Large intestine (tissue), 3 donors: ENCODE measurements around the gene ITPK1. TPM values are rescaled to one million over a fixed set of nuclear protein-coding genes. Genes with fewer than 3 reads are reported as not detected.
"Not testable (repeated sequence)": the region's sequence is repeated elsewhere in the genome, so short reads cannot be mapped to it uniquely, and the experiment has no call there.

Source experiments
- DNase-seq, 2 donors: peaks; one replicate each; pipeline versions ENCODE4 v3.0.0 to v3.0.0-alpha.2; 2013
- H3K27ac ChIP-seq: one replicate; pipeline ENCODE4 v1.5.1; 2013; ENCODE audit warnings: low read length
- H3K27me3 ChIP-seq: 2 replicates; pipeline ENCODE4 v1.6.1; 2013; ENCODE audit warnings: low read length; ENCODE audit not compliant: control insufficient read depth, insufficient read depth
- H3K36me3 ChIP-seq: 2 replicates; pipeline ENCODE4 v1.6.1; 2013; ENCODE audit warnings: low read length; ENCODE audit not compliant: control insufficient read depth, insufficient read depth
- H3K4me1 ChIP-seq: one replicate; pipeline ENCODE4 v1.6.1; 2013; ENCODE audit warnings: low read length; ENCODE audit not compliant: control insufficient read depth, insufficient read depth
- H3K4me3 ChIP-seq: one replicate; pipeline ENCODE4 v1.5.1; 2013; ENCODE audit warnings: low read length
- H3K9me3 ChIP-seq: one replicate; pipeline ENCODE4 v1.6.1; 2013; ENCODE audit warnings: mild to moderate bottlenecking, low read depth, low read length, moderate library complexity; ENCODE audit not compliant: control insufficient read depth
- WGBS: methylation state at CpG from one replicate; pipeline ENCODE4 v1.1.5; 2013; ENCODE audit warnings: low lambda C conversion rate; ENCODE audit not compliant: insufficient coverage; 5-methylcytosine and 5-hydroxymethylcytosine counted together
- polyA plus RNA-seq: library from polyadenylated mRNA; unstranded; fragments of 120-200 nt; gene quantifications from one replicate; pipeline ENCODE4 v1.2.1, GENCODE V29; 2013

ITPK1 gene
- polyA plus RNA-seq, 1 donor: 139 TPM

DNA sequence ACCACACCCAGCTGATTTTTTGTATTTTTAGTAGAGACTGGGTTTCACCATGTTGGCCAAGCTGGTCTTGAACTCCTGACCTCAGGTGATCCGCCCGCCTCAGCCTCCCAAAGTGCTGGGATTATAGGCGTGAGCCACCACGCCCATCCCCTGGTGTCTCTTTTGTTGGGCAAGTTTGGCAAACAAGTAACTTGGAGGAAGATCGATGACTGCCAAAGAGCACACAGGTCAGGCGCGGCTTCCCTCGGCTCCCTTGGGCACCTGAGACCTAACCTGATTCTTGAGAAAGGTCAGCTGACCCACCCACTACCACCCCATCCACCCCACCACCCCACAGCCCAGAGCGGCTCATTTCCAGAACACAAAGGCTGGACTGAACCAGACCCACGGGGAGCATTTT, 9.9 kb downstream of the ITPK1 start:
- DNase-seq, H3K9me3 ChIP-seq, H3K4me3 ChIP-seq, H3K27me3 ChIP-seq, H3K36me3 ChIP-seq: not testable (repeated sequence)
- no CpG with 5 or more reads among the region's 10 CpGs for WGBS
- peak overlapping the region; percentile 85 for H3K27ac ChIP-seq
- H3K4me1 ChIP-seq: peaks cover 73% of the 10 kb centered on the region

DNA sequence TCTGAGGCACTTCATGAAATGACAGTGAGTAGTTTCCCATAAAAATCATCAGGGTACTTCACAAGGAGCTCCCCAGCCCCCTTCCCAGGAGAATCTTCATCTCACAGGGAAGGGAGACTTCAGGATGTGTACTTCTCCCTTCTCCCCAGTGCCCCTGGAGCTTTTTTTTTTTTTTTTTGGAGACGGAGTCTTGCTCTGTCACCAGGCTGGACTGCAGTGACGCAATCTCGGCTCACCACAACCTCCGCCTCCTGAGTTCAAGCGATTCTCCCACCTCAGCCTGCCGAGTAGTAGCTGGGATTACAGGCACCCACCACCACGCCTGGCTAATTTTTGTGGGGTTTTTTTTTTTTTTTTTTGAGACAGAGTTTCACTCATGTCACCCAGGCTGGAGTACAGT, 10.4 kb downstream of the ITPK1 start:
- Histone ChIP-seq H3K27ac (peak overlapping the region; percentile 85), H3K4me1 (peaks cover 78% of the 10 kb centered on the region), H3K4me3 (no peak overlapping the region), H3K9me3 (no peaks in the 10 kb centered on the region), H3K36me3 (peaks cover 4% of the 10 kb centered on the region), H3K27me3 (no peaks in the 10 kb centered on the region)
- WGBS: no CpG with 5 or more reads among the region's 7 CpGs
- peak; percentile 38 for DNase-seq

DNA sequence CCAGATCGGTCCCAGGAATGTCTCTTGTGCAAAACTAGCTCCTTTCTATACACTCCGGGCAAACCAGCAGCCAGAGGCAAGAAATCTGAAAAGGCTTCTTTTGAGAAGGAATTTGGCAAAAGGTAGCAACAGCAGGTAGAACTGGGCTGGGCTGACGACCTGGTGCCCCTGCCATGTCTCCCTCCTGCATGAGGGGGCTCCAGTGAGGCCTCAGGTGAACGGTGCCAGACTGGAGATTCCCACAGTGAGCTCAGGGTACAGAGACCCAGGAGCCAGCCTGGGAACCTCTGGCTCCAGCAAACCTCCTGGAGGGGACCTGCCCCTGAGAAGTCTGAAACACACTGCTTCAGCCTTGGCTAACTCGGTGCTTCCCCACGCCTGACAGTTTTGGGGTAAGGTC, 10.8 kb downstream of the ITPK1 start:
- peaks cover 4% of the 10 kb centered on the region for H3K36me3 ChIP-seq
- no peaks in the 10 kb centered on the region for H3K27me3 ChIP-seq
- H3K27ac ChIP-seq: peak overlapping the region; percentile 85
- no peak overlapping the region for H3K4me3 ChIP-seq
- peaks cover 79% of the 10 kb centered on the region for H3K4me1 ChIP-seq
- no peaks in the 10 kb centered on the region for H3K9me3 ChIP-seq
- no CpG with 5 or more reads among the region's 6 CpGs for WGBS
- no peak for DNase-seq

DNA sequence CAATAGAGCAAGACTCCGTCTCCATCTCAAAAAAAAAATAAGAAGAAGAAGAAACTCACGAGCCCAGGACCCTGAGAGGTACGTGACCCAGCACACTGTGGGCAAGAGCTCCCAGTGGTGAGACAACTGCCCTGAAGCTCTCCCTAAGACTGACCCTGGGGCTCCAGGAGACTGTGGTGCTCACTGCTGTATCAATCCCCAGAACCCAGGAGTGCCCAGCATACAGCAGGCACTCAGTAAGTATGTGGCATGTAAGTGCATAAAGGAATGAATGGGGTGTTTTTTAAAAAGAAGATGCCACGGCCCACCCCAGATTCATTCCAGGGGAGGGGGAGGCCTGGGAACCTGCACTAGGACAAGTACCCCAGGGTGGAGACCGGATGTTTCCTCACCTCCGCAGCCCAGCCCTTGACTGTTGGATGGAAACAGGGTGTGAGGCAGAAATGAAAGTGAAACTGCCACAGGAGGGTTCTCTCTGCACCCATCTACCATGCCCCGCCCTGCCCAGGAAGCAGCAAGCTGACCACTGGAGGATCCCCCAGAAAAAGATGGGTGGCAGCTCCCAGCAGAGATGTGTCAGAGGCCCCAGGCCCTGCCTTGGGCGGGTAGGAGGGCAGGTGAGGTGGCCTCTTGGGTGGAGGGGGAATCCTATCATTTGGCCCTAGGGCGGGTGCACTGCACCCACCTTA, 12.2 kb downstream of the ITPK1 start:
- peaks cover 5% of the 10 kb centered on the region for H3K36me3 ChIP-seq
- WGBS: no CpG with 5 or more reads among the region's 9 CpGs
- H3K4me3 ChIP-seq: no peak overlapping the region
- peak; percentile 77 to 89 for DNase-seq
- no peaks in the 10 kb centered on the region for H3K27me3 ChIP-seq
- H3K27ac ChIP-seq: peak overlapping the region; percentile 62
- peaks cover 90% of the 10 kb centered on the region for H3K4me1 ChIP-seq
- H3K9me3 ChIP-seq: no peaks in the 10 kb centered on the region

DNA sequence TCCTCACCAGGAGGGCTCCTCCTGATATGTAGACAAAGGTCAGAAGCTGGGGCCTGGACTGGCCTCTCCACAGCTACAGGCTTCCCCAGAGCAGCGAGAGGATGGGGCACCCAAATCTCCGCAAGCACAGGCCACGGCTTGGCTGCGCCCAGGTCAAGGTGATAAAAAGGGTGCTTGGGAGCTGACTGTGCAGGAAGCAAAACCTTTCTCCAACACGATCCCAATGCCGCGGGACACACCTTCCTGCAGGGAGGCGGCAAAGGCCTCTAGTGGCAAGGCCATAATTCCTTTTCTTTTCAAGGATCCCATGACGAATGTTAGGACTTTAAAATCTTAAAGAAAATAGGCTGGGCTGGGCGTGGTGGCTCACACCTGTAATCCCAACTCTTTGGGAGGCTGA, 13.6 kb downstream of the ITPK1 start:
- Histone ChIP-seq H3K27me3 (no peaks in the 10 kb centered on the region), H3K27ac (peak overlapping the region; percentile 90), H3K4me3 (no peak overlapping the region), H3K4me1 (peaks cover 78% of the 10 kb centered on the region), H3K9me3 (no peaks in the 10 kb centered on the region), H3K36me3 (peaks cover 7% of the 10 kb centered on the region)
- DNase-seq: peak in 1 of 2 donors; percentile 52
- WGBS: no CpG with 5 or more reads among the region's 10 CpGs

DNA sequence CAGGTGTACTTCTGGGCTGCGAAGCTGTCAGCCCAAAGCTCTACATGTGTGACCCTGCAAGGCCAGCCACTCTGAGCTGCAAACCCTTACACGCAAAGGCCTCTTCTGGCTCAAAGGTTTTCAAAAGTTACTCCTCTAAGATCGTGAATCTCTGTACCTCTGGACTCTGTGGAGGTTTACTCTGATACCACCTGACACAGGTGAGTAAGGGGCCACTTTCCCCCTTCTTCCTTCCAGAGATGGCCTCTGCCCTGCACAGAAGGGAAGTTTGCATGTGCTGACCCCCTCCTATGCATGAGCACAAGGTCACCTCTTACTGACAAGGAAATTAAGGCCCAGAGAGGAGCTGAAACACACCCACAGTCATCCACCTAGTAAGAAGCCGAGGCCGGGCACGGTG, 14.5 kb downstream of the ITPK1 start:
- H3K27me3 ChIP-seq: no peaks in the 10 kb centered on the region
- peak; percentile 92 to 96 for DNase-seq
- H3K9me3 ChIP-seq: no peaks in the 10 kb centered on the region
- H3K27ac ChIP-seq: peak overlapping the region; percentile 90
- no peak overlapping the region for H3K4me3 ChIP-seq
- H3K36me3 ChIP-seq: peaks cover 7% of the 10 kb centered on the region
- H3K4me1 ChIP-seq: peaks cover 69% of the 10 kb centered on the region
- WGBS: no CpG with 5 or more reads among the region's 6 CpGs

DNA sequence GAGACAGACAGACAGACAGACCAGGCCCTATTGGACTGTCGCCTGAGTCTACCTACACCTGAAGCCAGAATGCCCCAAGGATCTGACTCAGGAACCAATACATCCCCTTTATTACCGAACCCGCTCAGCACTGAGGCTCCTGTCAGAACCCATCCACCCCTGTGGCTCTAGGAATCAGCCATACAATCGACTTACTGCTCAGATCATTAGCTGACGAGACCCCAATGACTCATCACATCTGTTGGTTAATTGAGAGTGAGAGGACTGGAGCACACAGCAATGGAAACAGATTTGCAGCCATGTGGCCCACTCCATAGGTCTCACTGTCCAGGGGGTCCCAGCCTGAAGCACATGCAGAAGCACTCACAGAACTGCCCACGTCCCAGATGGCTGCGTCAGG, 15.2 kb downstream of the ITPK1 start:
- no peaks in the 10 kb centered on the region for H3K9me3 ChIP-seq
- peaks cover 63% of the 10 kb centered on the region for H3K4me1 ChIP-seq
- H3K27me3 ChIP-seq: no peaks in the 10 kb centered on the region
- H3K36me3 ChIP-seq: peaks cover 7% of the 10 kb centered on the region
- WGBS: no CpG with 5 or more reads among the region's 7 CpGs
- peak overlapping the region; percentile 90 for H3K27ac ChIP-seq
- no peak overlapping the region for H3K4me3 ChIP-seq
- no peak for DNase-seq

DNA sequence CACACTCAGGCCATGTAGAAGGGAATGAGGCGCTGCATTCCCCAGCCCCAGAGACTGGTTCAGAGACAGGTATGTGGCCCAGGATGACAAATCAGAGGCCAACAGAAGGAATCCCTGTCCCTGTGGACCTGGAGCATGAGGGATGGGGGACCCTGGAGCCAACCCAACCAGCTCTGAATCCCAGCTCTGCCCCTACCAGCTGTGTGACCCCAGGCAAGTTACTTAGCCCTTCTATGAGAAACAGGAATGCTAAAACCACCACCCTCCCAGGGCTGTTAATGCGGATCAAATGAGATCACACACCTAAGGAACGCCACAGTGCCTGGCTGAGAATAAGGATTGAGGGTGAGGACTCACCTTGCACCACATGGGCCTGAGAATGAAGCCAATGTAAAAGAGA, 15.6 kb downstream of the ITPK1 start:
- Histone ChIP-seq H3K27me3 (no peaks in the 10 kb centered on the region), H3K27ac (peak overlapping the region; percentile 90), H3K4me1 (peaks cover 58% of the 10 kb centered on the region), H3K9me3 (no peaks in the 10 kb centered on the region), H3K4me3 (no peak overlapping the region), H3K36me3 (peaks cover 7% of the 10 kb centered on the region)
- DNase-seq: no peak
- 90% methylated on average over 2 of the region's 3 CpGs for WGBS

DNA sequence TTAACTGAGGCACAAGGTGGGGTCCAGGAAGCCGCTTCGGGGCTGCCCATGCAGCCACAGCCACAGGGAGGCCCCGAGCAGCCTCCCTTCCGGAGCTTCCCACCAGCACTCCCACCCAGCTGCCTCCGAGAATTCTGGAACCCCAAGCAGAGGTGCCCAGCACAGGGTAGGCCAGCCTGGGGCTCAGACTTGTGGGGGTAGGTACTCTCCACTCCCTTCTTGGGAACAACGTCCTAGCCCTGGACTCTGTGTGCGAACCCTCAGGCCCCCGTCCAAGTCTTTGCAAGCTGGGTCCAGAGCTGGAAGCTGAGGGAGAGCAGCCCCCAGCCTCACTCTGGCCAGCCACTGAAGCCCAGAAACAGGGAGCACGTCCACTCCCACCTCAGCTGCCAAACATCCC, 16.1 kb downstream of the ITPK1 start:
- no peaks in the 10 kb centered on the region for H3K9me3 ChIP-seq
- peaks cover 7% of the 10 kb centered on the region for H3K36me3 ChIP-seq
- no peaks in the 10 kb centered on the region for H3K27me3 ChIP-seq
- peak overlapping the region; percentile 90 for H3K27ac ChIP-seq
- peaks cover 53% of the 10 kb centered on the region for H3K4me1 ChIP-seq
- DNase-seq: no peak
- H3K4me3 ChIP-seq: no peak overlapping the region
- WGBS: no CpG with 5 or more reads among the region's 9 CpGs

DNA sequence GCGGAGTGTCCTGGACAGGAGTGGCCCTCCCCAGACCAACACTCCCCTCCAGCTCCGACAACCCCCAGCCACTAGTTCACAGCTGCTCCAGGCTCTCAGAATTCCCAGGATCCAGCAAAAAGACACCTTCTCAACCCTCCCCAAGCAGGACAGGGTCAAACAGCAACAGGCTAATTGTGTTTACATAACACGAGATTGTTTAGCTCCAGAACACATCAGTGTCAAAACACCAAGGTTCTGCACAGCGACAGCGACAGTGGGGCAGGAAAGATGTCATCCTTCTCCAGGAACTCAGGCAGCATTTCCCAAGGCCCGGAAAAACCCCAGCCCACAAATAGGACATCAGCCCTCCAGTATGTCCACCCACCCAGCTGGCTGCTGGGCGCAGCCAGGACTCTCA, 16.5 kb downstream of the ITPK1 start:
- H3K27me3 ChIP-seq: no peaks in the 10 kb centered on the region
- no peaks in the 10 kb centered on the region for H3K9me3 ChIP-seq
- DNase-seq: peak in 1 of 2 donors; percentile 36
- no CpG with 5 or more reads among the region's 7 CpGs for WGBS
- H3K4me3 ChIP-seq: no peak overlapping the region
- peak overlapping the region; percentile 90 for H3K27ac ChIP-seq
- peaks cover 53% of the 10 kb centered on the region for H3K4me1 ChIP-seq
- peaks cover 4% of the 10 kb centered on the region for H3K36me3 ChIP-seq

DNA sequence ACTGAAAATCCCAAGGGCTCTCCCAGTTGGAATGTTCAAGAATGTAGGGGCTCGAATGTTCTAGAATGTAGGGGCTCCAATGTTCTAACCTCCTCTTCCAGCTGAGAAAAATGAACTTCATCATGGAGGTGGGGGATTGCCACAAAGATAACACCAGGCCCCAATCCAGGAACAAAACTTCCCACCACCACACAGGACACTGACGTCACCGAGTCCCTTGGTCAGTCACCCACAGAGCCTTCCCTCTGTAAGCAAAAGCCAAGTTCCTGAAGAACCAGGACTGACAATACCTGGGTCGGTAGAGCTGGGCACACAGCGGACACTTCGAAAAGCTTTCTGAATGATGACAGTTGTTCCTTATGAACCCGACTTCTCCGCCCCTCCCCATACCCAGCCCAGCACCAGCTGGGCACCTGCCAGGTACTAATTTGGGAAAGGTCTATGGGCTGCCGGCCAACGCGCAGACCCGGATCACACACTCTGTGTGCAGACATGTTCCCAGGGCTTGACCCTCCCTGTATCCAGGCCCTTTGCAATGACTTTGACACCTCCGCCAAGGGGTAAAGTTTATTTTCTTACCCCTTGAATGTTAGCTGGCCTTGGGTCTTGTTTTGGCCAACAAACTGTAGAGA, 18.9 kb downstream of the ITPK1 start:
- no CpG with 5 or more reads among the region's 13 CpGs for WGBS
- DNase-seq: no peak
- Histone ChIP-seq H3K9me3 (no peaks in the 10 kb centered on the region), H3K36me3 (peaks cover 4% of the 10 kb centered on the region), H3K4me3 (no peak overlapping the region), H3K27me3 (no peaks in the 10 kb centered on the region), H3K4me1 (peaks cover 55% of the 10 kb centered on the region), H3K27ac (no peak overlapping the region)
